NCI-H2227 (cell line): Measurements from ENCODE around the gene GOLGA6L2.
"Not testable (repeated sequence)": the region's sequence is repeated elsewhere in the genome, so short reads cannot be mapped to it uniquely, and the experiment has no call there.

Source experiments
- DNase-seq: peaks from one replicate; lab custom pipeline; 2025; ENCODE audit not compliant: unreplicated experiment; lab: John Stamatoyannopoulos, UW

Gene GOLGA6L2, protein sequence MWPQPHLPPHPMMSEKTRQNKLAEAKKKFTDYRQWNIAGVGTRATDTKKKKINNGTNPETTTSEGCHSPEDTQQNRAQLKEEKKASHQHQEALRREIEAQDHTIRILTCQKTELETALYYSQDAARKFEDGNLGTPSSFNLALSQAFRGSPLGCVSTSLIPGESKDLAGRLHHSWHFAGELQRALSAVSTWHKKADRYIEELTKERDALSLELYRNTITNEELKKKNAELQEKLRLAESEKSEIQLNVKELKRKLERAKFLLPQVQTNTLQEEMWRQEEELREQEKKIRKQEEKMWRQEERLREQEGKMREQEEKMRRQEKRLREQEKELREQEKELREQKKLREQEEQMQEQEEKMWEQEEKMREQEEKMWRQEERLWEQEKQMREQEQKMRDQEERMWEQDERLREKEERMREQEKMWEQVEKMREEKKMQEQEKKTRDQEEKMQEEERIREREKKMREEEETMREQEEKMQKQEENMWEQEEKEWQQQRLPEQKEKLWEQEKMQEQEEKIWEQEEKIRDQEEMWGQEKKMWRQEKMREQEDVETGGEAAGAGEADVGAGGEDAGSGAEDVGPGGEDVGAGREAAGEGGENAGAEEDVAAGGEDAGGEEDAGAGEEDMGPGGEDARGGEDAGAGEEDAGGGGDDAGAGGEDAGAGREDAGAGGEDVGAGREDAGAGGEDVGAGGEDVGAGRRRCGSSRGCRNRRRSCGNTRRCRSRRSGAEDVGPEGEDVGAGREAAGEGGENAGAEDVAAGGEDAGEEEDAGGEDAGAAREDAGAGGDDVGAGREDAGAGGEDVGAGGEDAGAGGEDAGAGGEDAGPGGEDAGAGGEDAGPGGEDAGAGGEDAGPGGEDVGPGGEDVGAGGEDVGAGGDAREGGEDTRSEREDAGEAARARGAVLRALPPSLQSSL

DNA sequence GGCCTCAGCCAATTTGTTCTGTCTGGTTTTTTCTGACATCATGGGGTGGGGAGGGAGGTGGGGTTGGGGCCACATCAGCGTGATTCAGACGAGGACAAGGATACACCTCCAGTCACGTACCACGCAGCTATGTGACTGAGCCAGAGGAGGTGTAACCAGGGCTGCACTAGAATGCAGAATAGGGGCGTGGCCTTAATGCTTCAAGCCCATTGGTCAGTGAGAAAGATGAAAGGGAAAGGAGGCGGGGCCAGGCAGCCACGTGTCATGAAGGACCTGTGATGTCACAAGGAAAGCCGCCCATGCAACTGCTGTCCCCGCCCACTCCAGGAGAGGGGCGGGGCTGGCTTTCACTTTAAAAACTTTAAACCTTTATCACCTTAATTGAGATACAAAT lies at the start of gene GOLGA6L2:
Gene GOLGA6L2 (minus strand): TSS at position 137 of the 394 bp plus-strand sequence. CDS start 62 bp downstream, at position 75.
- DNase-seq = no peak

DNA sequence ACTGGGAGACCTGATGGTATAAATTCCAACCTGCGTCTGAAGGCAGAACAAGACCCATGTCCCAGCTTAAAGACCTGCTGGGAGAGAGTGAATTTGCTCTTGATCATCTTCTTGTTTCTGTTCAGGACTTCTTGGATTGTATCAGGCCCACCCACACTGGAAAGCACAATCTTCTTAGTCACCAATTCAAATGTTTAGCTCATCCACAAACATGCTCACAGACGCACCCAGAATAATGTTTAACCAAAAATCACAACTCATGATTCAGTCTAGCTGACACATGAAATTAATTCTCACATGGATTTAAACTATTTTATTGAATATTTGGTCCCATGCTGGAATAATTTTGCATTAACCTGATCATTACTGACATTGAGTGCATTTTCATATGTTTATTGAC lies 37.8 kb upstream of the GOLGA6L2 start:
- DNase-seq = no peak

DNA sequence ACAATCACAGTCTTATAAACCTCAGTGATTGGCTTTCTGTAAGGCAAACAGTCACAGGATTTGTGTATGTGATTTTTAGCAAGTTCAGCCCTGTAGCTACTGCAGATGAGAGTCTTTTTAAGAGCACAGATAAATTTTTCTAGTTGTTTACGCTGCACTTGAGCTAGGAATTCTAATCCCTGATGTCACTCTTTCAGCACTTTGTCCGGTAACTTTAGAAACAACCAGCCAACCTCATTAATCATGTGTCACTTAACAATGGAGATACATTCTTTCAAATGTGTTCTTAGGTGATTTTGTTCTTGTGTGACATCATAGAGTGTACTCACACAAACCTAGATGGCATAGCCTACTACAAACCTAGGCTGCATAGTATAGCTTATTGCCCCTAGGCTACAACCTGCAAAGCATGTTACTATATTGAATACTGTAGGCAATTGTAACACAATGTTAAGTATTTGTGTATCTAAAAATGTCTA lies 36.8 kb upstream of the GOLGA6L2 start:
- no peak for DNase-seq

DNA sequence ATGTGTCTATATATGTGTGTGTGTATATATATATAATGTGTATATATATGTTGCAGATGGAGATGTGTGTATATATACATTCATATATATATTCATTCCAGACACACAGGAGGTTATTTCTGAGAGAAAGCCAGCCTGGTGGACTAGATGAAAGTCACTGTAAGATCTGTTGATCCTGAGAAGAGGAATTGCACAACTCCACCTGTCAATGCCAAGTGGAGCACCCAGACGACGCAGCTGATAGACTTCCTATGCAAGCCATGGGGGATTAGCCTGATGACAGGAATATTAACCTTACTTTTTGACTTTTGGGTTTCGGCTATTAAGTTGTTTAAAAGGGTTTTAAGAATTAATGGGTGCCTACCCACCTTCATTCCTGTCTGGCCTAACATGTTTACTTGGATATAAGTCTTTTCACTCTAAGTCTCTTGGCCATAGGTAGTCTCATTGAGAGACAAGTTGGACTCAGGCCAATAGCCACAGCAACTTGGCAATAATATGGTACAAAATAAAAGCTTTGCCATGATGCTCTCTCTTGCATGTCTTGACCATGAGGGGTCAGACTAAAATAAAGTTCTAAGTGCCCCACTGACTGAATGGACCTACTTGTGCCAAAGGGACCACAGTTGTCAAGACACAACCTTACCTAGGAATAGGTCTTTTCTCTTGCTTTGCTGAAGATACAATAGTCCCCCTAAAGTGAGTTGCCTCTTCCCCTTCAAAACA lies 35.9 kb upstream of the GOLGA6L2 start:
- no peak for DNase-seq

DNA sequence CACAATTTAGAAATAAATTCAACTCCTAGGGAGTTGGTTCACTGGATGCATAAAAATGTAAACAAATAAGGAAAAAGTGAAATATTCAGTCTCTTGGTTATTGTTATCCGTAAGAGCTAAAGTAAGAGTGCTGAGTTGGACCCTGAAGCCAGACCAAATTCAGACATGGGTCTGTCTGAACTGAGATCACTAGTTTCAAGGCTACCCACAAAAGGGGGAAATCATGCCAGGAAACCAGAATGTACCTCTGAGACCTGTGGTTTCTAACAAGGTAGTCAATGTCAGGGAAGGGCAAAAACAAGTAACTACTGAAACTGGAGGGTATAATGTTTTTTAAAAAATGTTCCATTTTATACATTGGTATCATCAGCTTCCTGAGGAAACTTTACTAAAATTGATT lies 35.2 kb upstream of the GOLGA6L2 start:
- no peak for DNase-seq

DNA sequence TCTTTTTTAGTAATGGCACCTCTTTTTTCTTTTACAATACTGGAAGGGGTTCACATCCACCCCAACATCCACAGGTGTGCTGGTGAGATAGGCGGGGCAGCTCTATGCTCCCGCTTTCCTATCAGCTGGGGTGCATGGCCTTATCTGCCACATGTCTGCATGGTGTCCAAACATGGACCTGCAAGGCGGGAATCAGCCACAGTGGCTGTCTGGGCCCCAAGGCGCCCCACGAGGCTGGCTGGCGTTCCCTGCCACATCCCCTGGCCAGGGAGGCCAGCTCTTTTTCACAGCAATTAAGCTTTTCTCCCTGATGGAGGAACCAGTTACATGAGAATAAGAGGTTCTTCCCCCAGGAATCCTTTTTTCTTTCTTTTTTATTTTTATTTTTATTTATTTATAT lies 30.9 kb upstream of the GOLGA6L2 start:
- no peak for DNase-seq

DNA sequence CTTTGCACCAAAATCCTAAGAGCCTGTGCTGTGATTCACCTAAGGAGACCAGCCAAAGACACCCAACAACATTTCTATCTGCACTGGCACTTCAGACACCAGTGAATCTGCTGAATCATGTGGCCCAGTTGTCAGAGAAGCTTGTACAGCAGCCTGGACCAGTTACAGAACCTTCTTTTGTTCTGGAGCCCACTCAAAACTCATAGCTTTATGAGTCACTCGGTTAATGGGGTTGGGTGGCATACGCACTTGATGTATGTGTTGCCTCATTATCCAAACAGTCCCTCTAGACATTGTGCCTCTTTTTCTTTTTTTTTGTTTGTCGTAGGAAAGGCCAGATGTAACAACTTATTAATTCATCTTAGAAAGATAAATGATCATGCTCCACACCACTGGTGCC lies 25.6 kb upstream of the GOLGA6L2 start:
- DNase-seq = no peak

DNA sequence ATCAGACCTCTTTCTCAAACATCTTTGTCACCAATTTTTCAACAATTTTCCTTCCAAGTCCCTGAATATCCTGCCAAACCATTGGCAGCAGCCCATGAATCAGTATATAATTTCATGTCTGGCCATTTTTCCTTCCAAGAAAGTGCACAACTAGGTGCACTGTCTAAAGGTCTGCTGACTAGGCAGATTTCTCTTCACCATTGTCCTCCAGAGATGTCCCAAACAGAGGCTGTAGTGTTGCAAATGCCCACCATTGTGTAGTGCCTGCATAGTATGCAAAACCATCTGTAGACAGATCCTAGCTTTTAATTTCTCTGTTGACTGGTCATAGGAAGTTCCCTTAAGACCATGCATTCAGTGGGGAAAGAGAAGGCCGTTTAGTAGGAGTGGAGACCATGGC lies 25.0 kb upstream of the GOLGA6L2 start:
- DNase-seq = no peak

DNA sequence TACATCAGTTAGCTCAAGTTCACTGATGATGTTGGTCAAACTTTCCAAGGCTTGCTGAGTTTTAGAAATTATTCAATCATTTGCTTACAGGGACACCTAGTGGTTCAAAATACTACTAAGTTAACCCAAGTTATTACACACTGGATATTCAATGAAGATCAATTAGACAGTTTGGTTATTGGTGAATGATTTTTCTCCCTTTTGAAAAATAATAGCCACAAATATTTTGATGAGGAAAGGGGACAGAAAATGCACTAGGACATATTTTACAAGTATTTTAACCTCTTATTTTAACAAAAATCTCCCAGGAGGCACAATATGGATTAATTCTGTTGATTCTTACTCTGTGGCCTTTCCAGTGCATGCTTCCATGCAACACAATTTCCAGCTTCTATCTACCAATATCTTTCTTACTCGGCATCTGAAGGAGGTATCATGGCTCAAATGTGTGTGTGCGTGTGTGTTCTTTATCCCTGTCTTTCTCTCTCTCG lies 20.1 kb upstream of the GOLGA6L2 start:
- DNase-seq = peak; percentile 2

DNA sequence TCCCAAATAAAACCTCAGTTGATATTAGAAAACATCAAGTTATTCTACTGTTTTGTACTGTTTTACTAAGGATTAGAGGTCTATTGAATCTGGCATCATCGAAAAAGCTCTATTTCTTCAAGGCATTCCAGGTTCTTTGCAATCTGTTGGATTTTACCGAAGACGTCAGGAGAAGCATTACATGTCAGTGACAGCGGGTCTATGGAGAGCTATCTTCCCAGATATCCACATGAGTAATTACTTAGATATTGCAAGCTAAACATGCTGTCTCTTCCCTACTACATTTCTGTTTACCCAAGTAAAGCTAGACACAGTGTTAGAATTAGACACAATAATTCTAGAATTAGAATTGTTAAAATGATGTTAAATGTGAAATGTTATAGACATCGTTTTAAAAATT lies 10.8 kb upstream of the GOLGA6L2 start:
- DNase-seq = no peak

DNA sequence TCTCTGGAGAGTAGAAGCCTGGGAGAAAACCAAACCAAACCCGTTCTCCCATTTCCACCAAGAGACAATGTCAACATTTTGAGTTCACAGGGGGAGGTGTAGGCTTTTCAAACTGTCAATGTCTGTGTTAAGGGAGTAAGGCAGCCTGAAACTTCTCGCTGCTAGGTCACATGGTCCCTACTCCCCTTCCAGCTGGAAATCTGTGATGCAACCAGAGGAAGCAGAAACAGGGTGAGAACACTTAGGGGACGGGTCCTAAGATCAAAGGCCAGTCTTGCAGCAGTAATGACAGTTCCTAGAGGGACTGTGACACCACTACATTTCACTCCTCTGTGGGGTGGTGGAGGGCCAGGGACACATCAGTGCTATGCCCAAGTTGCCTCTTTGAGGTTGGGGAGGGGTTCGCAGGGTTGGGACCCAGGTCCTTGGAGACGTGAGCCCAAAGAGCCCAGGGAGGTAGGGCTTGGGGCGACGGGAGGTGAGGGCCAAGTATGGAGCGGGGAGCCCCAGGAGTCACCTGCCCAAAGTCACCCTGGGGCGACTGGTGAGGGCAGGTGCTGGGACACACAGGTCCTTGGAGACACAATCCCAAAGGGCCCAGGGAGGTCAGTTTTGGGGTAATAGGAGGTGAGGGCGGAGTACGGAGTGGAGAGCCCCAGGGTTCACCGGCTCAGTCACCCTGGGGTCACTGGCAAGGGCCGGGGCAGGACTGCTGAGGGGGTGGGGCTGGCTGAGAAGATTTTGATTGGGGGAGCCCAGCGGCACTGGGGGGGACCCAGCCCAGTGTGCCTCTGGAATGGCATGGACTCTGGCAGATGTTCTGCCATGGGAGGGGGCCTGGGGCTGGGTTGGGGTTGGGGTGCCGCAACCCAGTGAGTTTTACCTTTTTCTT lies 582 bp downstream of the GOLGA6L2 start:
- no peak for DNase-seq

DNA sequence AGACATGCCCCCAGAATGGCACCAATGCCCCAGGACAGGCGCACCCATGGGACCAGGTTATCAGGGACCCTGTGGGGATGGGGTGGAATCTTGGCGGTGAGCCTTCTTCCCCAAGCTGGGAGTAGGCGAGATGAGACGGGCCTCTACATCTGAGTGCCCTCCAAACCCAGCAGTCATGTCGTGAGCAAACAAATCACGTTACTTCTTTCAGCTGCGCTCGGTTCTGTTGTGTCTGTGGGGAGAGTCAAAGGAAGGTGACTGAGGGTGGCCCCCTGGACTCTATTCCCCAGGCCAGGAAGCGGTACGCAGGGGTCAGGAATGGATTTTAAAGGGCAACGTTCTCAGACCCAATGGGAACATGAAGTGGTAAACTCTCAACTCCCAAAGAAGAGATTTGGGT lies 2.8 kb downstream of the GOLGA6L2 start:
- DNase-seq = no peak

DNA sequence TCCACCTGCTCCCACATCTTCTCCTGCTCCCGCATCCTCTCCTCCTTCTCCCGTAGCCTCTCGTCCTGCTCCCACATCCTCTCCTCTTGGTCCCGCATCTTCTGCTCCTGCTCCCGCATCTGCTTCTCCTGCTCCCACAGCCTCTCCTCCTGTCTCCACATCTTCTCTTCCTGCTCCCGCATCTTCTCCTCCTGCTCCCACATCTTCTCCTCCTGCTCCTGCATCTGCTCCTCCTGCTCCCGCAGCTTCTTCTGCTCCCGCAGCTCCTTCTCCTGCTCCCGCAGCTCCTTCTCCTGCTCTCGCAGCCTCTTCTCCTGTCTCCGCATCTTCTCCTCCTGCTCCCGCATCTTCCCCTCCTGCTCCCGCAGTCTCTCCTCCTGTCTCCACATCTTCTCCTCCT lies 5.8 kb downstream of the GOLGA6L2 start:
- DNase-seq = no peak

DNA sequence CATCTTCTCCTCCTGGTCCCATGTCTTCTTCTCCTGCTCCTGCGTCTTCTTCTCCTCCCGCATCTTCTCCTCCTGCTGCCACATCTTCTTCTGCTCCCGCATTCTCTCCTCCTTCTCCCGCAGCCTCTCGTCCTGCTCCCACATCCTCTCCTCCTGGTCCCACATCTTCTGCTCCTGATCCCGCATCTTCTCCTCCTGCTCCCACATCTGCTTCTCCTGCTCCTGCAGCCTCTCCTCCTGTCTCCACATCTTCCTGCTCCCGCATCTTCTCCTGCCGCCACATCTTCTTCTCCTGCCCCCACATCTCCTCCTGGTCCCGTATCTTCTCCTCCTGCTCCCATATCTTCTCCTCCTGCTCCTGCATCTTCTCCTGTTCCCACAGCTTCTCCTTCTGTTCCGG lies 6.4 kb downstream of the GOLGA6L2 start:
- no peak for DNase-seq

DNA sequence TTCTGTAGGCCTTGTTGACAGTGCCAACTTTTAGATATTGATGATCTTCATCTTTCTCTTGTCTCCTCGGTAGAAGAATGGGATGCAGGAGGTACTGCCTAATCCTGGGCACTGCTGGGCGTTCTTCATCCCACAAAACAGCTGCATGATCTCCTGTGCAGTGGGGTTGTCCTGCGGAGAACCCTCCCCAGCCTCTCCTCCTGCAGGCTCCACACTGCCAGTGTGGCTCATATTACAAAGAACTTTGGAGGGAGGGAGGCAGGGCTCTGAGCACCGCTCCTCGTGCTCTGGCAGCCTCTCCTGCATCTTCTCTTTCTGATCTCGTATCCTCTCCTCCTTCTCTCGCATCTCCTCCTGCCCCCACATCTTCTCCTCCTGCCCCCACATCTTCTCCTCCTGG lies 7.5 kb downstream of the GOLGA6L2 start:
- no peak for DNase-seq

DNA sequence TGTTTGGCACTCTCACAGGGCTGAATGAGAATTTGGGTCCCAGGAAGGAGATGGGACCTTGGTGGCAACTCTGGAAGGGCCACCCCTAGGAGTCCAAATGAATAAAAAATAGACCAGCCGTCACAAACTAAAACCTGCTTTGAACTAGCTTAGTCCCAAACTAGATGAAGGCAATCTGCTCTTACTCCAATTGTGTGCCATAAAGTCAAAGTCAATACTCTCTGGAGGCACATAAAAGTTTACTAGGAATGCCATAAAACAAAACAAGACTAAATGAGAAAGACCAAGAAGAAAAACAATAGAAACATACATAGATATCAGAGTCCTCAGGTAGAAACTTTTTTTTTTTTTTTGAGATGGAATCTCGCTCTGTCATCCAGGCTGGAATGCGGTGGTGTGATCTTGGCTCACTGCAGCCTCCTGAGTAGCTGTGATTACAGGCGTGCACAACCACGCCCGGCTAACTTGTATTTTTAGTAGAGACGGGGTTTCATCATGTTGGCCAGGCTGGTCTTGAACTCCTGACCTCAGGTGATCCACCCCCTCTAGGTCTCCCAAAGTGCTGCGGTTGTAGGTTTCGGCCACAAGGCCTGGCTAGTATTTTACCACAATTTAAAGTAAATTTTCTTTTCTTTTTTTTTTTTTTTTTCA lies 8.1 kb downstream of the GOLGA6L2 start:
- DNase-seq = no peak

DNA sequence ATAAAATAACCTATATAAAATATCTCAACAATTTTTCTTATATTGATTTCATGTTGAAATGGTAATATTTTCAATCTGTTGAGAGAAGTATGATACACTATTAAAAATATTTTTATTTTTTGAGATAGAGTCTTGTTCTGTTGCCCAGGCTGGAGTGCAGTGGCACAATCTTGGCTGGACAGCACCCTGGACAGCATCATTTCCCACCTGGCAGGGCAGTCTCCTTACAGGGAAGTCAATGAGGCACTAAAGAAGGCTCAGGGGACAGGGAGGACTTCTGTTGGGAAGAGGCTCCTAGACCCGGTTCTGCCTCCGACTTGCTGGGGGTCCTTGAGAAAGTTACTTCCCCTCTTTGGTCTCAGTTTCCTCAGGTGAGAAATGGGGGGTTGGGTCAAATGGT lies 9.4 kb downstream of the GOLGA6L2 start:
- no peak for DNase-seq

DNA sequence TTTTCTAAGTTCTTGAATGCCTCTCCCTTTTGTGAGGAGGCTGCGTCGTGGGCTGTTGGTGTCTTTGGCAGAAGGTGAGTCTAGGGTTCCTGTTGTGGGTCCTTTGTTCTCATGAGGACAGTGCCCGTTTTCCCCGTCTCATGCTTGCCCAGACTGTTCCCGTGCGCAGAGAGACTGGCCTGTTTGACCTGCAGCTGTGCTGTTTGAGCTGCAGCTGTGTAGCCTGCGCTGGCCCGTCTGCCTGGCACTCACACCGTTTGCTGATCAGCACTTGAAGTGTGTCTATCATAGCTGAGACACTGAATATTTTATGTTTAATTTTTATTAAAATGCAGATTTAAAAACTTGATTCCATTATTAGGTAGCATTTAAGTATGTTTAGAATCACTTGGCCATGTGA lies 9.9 kb downstream of the GOLGA6L2 start:
- no peak for DNase-seq

DNA sequence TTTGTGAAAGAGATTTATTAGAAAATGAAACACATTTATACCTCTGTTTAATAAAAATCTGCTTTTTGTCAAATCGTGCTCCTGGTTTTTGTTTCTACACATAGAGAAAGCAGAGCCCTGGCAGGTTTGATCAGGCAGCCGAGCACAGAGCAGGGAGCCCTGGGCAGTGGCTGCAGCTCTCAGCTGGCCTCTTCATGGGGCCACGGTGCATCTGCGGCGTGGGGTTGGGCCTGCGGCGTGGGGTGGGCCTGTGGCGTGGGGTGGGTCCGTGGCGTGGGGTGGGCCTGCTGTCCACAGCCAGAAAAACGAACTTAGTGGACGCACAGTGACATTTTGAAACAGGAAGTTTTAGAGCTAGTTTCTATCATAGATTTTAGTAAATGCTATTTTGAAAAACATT lies 10.6 kb downstream of the GOLGA6L2 start:
- no peak for DNase-seq

DNA sequence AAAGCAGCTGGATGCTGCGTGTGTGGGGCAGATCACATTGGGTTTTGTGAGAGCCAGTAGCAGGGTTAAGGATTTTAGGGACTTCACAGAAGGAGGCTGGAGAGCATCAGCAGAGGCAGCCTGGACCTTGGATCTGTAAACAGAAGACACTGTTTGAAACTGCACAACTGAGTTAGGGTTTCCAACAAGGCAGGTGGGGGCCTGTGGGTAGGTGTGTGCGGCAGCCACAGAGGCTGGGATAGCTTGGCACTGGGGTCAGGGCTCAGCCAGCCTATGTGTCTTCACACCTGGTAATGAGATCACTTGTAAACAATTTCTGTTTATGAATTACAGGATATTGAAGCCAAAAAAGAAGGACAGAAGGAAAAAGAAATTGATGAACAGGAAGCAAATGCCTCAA lies 12.3 kb downstream of the GOLGA6L2 start:
- not testable (repeated sequence) for DNase-seq
